GM11168 (cell line): ENCODE data around the gene CCS.

Experiments used
- in situ Hi-C: fragments of 300-500 bp; cut with MboI; formaldehyde crosslinking; loops from one replicate; pipeline ENCODE4 v1.12.0; 2022; ENCODE audit warnings: low sequenced_read_pairs; ENCODE audit not compliant: unreplicated experiment

The CCS gene

GRCh38 chr11:66651016-66651415 is 58.0 kb downstream of the CCS start:
- in situ Hi-C loops = no loop called here

GRCh38 chr11:66652651-66653050 is 59.7 kb downstream of the CCS start:
- in situ Hi-C loops = no loop called here

GRCh38 chr11:66653123-66653522 is 60.1 kb downstream of the CCS start:
- in situ Hi-C loops = no loop called here
